Measurements from ENCODE around the gene FKBP8. TPM values are rescaled to one million over a fixed set of nuclear protein-coding genes. Genes with fewer than 3 reads are reported as not detected.
A peak's percentile ranks its signal among the peaks of the same experiment; 100 is the strongest.

Gene FKBP8
- total RNA-seq, 1 experiment from 2014 or later, result 243 TPM

DNA sequence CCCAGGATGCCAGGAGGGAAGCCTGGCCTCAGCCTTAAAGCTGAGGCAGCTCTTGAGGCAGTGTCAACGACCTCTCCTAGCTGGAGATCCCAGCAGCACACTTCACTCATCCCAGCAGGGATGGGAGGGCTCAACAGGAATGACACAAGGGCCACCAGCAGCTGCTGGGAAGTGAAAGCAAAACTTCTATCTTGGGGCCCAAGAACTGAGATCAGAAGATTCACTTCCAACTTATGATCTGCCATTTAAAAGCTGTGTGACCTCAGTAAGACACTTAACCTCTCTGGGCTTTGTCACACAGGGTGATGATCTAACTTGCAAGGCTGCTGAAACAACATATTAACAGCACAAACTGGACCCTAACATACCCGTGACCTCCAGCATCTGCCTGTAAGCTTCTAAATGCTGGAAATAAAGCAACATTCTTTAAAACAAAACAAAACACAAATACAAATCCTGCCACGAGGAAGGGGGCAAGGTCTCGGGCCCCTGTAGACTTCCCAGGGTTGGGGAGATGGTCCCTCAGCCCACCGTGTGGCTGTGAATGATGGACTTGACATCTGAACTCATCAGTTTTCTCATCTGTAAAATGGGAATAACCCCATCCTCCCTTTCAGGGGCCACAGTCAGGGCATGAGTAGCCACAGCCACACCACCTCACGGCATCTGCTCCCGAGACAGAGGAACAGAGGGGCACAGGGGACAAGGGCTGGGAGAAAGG, 44.2 kb downstream of the FKBP8 start:
- BruUV-seq (replicated peaks), result no TSS peak
- H2AFZ ChIP-seq (ENCODE audit: low read length), result no peak overlapping the region
- ATAC-seq, result no peak
- peaks cover 99% of the 10 kb centered on the region for H3K79me2 ChIP-seq (ENCODE audit: low read length)
- H3K27ac ChIP-seq (ENCODE audit: low read length), result no peak overlapping the region
- no peaks in the 10 kb centered on the region for H3F3A ChIP-seq (ENCODE audit: low read length, unreplicated experiment)
- H3K27me3 ChIP-seq (ENCODE audit: low read length), result no peaks in the 10 kb centered on the region
- POLR2A ChIA-PET (ENCODE audit: unreplicated experiment), result no interaction called here
- no peak overlapping the region for H3K9ac ChIP-seq (ENCODE audit: low read length)
- peaks cover 87% of the 10 kb centered on the region for H4K20me1 ChIP-seq (ENCODE audit: low read length)
- H3K4me2 ChIP-seq (ENCODE audit: low read length), result no peak overlapping the region
- CTCF ChIA-PET, result no interaction called here
- H3K4me3 ChIP-seq (ENCODE audit: low read length), result no peak overlapping the region
- peaks cover 19% of the 10 kb centered on the region for H3K4me1 ChIP-seq (ENCODE audit: insufficient read depth, low read length)
- no peaks in the 10 kb centered on the region for H3K36me3 ChIP-seq (ENCODE audit: low read depth, low read length)
- no peak for DNase-seq
- H3K9me2 ChIP-seq (replicated peaks; ENCODE audit: low read length), result no peaks in the 10 kb centered on the region
- intact Hi-C loops (cut with micrococcal nuclease), result no loop called here
- no peaks in the 10 kb centered on the region for H3K9me3 ChIP-seq (ENCODE audit: low read length)
- TF ChIP-seq EZH2 (IDR thresholded peaks at IDR 0.05; ENCODE audit: low read length, unreplicated experiment), result no peak
- TF ChIP-seq, protein P1, sequence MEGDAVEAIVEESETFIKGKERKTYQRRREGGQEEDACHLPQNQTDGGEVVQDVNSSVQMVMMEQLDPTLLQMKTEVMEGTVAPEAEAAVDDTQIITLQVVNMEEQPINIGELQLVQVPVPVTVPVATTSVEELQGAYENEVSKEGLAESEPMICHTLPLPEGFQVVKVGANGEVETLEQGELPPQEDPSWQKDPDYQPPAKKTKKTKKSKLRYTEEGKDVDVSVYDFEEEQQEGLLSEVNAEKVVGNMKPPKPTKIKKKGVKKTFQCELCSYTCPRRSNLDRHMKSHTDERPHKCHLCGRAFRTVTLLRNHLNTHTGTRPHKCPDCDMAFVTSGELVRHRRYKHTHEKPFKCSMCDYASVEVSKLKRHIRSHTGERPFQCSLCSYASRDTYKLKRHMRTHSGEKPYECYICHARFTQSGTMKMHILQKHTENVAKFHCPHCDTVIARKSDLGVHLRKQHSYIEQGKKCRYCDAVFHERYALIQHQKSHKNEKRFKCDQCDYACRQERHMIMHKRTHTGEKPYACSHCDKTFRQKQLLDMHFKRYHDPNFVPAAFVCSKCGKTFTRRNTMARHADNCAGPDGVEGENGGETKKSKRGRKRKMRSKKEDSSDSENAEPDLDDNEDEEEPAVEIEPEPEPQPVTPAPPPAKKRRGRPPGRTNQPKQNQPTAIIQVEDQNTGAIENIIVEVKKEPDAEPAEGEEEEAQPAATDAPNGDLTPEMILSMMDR (conservative IDR thresholded peaks at IDR 0.05; ENCODE audit: low read depth, low read length), result no peak
- TF ChIP-seq EZH2phosphoT487 (IDR thresholded peaks at IDR 0.05; ENCODE audit: borderline replicate concordance, low read length), result no peak

DNA sequence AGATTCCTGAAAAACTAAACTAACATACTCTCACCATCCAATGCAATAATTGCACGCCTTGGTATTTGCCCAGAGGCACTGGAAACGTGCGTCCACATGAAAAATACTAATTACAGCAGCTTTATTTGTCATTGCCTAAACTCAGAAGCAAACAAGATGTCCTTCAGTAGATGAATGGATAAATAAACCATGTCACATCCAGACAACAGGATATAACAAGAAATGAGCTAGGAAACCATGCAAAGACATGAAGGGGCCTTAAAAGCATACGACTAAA, 46.5 kb downstream of the FKBP8 start:
- no TSS peak for BruUV-seq (replicated peaks)
- Histone ChIP-seq H3K4me1 (ENCODE audit: insufficient read depth, low read length) (peaks cover 19% of the 10 kb centered on the region), H3K9ac (ENCODE audit: low read length) (no peak overlapping the region), H3K4me3 (ENCODE audit: low read length) (no peak overlapping the region), H4K20me1 (ENCODE audit: low read length) (peaks cover 84% of the 10 kb centered on the region), H3K36me3 (ENCODE audit: low read depth, low read length) (no peaks in the 10 kb centered on the region), H3K79me2 (ENCODE audit: low read length) (peaks cover 99% of the 10 kb centered on the region), H3K27ac (ENCODE audit: low read length) (no peak overlapping the region), H3K9me3 (ENCODE audit: low read length) (no peaks in the 10 kb centered on the region), H3K27me3 (ENCODE audit: low read length) (no peaks in the 10 kb centered on the region), H3F3A (ENCODE audit: low read length, unreplicated experiment) (no peaks in the 10 kb centered on the region), H3K9me2 (replicated peaks; ENCODE audit: low read length) (no peaks in the 10 kb centered on the region), H3K4me2 (ENCODE audit: low read length) (peak overlapping the region; percentile 75), H2AFZ (ENCODE audit: low read length) (no peak overlapping the region)
- ChIA-PET CTCF (interaction anchor here (0.7 to 1.2 kb wide), 5 partner anchors 8 to 559 kb away, joined by 3 to 11 read pairs (median 4); no protein-coding TSS in a partner anchor), POLR2A (ENCODE audit: unreplicated experiment) (interaction anchor here (1.1 kb wide), 1 partner anchor 23 kb away, joined by 6 read pairs; no protein-coding TSS in a partner anchor)
- TF ChIP-seq, protein P1 (conservative IDR thresholded peaks at IDR 0.05; ENCODE audit: low read depth, low read length), result no peak
- TF ChIP-seq EZH2 (IDR thresholded peaks at IDR 0.05; ENCODE audit: low read length, unreplicated experiment) (no peak), EZH2phosphoT487 (IDR thresholded peaks at IDR 0.05; ENCODE audit: borderline replicate concordance, low read length) (no peak)
- intact Hi-C loops (cut with micrococcal nuclease), result no loop called here
- ATAC-seq, result no peak
- no peak for DNase-seq

All from PC-3 (cell line).